ENCODE measurements around the gene METTL24. TPM values are rescaled to one million over a fixed set of nuclear protein-coding genes. Genes with fewer than 3 reads are reported as not detected.
A peak's percentile ranks its signal among the peaks of the same experiment; 100 is the strongest.

The METTL24 gene
- total and polyA plus RNA-seq, 10 of the 15 experiments (the other 5 are each of a cell fraction or from before 2014, with no cell fraction given): 0.20 TPM; not detected in 9

DNA sequence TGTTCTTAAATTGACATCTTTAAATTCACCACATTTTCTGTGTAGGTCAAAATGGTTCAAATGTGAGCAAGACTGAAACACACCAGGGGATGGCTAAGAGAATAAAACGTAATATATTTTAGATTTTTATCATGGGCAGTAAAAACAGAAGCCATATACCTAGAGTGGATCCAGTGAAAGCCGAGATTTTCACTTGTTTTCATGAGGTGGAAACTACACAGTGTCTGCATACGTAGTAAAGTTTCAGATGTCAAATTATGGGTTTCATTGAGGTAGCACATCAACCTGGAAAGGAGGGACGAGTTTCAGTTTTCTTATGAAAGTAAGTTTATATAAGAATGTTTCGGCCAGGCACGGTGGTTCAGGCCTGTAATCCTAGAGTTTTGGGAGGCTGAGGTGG, 25.9 kb downstream of the METTL24 start:
- in situ Hi-C loops (cut with MboI): no loop called here

More for the DNA sequence above, 25.9 kb downstream of the METTL24 start:
- no peaks in the 10 kb centered on the region for H3K4me1 ChIP-seq (ENCODE audit: control insufficient read depth, insufficient read depth, low read length)
- H3K9me3 ChIP-seq (replicated peaks; ENCODE audit: control insufficient read depth, insufficient read depth, low read length): no peaks in the 10 kb centered on the region
- POLR2A ChIA-PET: interaction anchor here (0.6 kb wide), 1 partner anchor 415 kb away, joined by 3 read pairs; no protein-coding TSS in a partner anchor
- SMC1A ChIA-PET (ENCODE audit: uncharacterized antibody, unreplicated experiment): no interaction called here
- WGBS (ENCODE audit: insufficient coverage, insufficient replicate concordance, low lambda C conversion rate, missing lambda C conversion rate): 7% methylated on average over 6 of the region's 6 CpGs
- peak; percentile 73 for ATAC-seq
- no TSS peak for BruUV-seq (replicated peaks)
- no peaks in the 10 kb centered on the region for H3K36me3 ChIP-seq (ENCODE audit: control insufficient read depth in 2 of 2, insufficient read depth in 2 of 2, low read length in 1 of 2)
- intact Hi-C loops (cut with micrococcal nuclease; ENCODE audit: unreplicated experiment): no loop called here
- DNase-seq (ENCODE audit: low read depth, low spot score): no peak
- H4K20me1 ChIP-seq (ENCODE audit: control insufficient read depth, insufficient read depth): no peaks in the 10 kb centered on the region; the same call in 1 of the 2 replicates
- FAIRE-seq: peak; percentile 66
- CTCF ChIA-PET: no interaction called here
- TF ChIP-seq, protein P1, sequence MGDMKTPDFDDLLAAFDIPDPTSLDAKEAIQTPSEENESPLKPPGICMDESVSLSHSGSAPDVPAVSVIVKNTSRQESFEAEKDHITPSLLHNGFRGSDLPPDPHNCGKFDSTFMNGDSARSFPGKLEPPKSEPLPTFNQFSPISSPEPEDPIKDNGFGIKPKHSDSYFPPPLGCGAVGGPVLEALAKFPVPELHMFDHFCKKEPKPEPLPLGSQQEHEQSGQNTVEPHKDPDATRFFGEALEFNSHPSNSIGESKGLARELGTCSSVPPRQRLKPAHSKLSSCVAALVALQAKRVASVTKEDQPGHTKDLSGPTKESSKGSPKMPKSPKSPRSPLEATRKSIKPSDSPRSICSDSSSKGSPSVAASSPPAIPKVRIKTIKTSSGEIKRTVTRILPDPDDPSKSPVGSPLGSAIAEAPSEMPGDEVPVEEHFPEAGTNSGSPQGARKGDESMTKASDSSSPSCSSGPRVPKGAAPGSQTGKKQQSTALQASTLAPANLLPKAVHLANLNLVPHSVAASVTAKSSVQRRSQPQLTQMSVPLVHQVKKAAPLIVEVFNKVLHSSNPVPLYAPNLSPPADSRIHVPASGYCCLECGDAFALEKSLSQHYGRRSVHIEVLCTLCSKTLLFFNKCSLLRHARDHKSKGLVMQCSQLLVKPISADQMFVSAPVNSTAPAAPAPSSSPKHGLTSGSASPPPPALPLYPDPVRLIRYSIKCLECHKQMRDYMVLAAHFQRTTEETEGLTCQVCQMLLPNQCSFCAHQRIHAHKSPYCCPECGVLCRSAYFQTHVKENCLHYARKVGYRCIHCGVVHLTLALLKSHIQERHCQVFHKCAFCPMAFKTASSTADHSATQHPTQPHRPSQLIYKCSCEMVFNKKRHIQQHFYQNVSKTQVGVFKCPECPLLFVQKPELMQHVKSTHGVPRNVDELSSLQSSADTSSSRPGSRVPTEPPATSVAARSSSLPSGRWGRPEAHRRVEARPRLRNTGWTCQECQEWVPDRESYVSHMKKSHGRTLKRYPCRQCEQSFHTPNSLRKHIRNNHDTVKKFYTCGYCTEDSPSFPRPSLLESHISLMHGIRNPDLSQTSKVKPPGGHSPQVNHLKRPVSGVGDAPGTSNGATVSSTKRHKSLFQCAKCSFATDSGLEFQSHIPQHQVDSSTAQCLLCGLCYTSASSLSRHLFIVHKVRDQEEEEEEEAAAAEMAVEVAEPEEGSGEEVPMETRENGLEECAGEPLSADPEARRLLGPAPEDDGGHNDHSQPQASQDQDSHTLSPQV (IDR thresholded peaks at IDR 0.05): no peak
- no peak for TF ChIP-seq NRF1 (conservative IDR thresholded peaks at IDR 0.05; ENCODE audit: low read depth, low read length)
- TF ChIP-seq, protein P2, sequence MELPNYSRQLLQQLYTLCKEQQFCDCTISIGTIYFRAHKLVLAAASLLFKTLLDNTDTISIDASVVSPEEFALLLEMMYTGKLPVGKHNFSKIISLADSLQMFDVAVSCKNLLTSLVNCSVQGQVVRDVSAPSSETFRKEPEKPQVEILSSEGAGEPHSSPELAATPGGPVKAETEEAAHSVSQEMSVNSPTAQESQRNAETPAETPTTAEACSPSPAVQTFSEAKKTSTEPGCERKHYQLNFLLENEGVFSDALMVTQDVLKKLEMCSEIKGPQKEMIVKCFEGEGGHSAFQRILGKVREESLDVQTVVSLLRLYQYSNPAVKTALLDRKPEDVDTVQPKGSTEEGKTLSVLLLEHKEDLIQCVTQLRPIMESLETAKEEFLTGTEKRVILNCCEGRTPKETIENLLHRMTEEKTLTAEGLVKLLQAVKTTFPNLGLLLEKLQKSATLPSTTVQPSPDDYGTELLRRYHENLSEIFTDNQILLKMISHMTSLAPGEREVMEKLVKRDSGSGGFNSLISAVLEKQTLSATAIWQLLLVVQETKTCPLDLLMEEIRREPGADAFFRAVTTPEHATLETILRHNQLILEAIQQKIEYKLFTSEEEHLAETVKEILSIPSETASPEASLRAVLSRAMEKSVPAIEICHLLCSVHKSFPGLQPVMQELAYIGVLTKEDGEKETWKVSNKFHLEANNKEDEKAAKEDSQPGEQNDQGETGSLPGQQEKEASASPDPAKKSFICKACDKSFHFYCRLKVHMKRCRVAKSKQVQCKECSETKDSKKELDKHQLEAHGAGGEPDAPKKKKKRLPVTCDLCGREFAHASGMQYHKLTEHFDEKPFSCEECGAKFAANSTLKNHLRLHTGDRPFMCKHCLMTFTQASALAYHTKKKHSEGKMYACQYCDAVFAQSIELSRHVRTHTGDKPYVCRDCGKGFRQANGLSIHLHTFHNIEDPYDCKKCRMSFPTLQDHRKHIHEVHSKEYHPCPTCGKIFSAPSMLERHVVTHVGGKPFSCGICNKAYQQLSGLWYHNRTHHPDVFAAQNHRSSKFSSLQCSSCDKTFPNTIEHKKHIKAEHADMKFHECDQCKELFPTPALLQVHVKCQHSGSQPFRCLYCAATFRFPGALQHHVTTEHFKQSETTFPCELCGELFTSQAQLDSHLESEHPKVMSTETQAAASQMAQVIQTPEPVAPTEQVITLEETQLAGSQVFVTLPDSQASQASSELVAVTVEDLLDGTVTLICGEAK (IDR thresholded peaks at IDR 0.05; ENCODE audit: borderline replicate concordance): no peak
- no peak for TF ChIP-seq SREBF2 (IDR thresholded peaks at IDR 0.05; ENCODE audit: low read length)
- TF ChIP-seq LARP7 (IDR thresholded peaks at IDR 0.05): no peak
- TF ChIP-seq, protein P3, sequence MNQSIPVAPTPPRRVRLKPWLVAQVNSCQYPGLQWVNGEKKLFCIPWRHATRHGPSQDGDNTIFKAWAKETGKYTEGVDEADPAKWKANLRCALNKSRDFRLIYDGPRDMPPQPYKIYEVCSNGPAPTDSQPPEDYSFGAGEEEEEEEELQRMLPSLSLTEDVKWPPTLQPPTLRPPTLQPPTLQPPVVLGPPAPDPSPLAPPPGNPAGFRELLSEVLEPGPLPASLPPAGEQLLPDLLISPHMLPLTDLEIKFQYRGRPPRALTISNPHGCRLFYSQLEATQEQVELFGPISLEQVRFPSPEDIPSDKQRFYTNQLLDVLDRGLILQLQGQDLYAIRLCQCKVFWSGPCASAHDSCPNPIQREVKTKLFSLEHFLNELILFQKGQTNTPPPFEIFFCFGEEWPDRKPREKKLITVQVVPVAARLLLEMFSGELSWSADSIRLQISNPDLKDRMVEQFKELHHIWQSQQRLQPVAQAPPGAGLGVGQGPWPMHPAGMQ (IDR thresholded peaks at IDR 0.05; ENCODE audit: borderline replicate concordance): no peak
- TF ChIP-seq POU2F2 (IDR thresholded peaks at IDR 0.05; ENCODE audit: borderline replicate concordance, low read depth, low read length): no peak
- no peak for TF ChIP-seq RELA (IDR thresholded peaks at IDR 0.05; ENCODE audit: borderline replicate concordance, partially characterized antibody)
- no peak for TF ChIP-seq HDAC6 (IDR thresholded peaks at IDR 0.05; ENCODE audit: unreplicated experiment)
- no peak for TF ChIP-seq SMAD1 (IDR thresholded peaks at IDR 0.05; ENCODE audit: low read depth, partially characterized antibody)
- TF ChIP-seq ZNF24 (IDR thresholded peaks at IDR 0.05): no peak
- RAD21 ChIA-PET (ENCODE audit: unreplicated experiment): no interaction called here
- no peaks in the 10 kb centered on the region for H3K79me2 ChIP-seq (ENCODE audit: control insufficient read depth, insufficient read depth, low read length)
- H3K9ac ChIP-seq (ENCODE audit: control insufficient read depth, insufficient read depth, low read length): no peak overlapping the region
- H3K4me3 ChIP-seq: no peak overlapping the region
- H3K27ac ChIP-seq (ENCODE audit: control insufficient read depth, insufficient read depth): no peak overlapping the region
- no peak overlapping the region for H2AFZ ChIP-seq (ENCODE audit: control insufficient read depth, low read depth, low read length)
- no peaks in the 10 kb centered on the region; a peak in 1 of 4 replicates for H3K27me3 ChIP-seq (replicated peaks in 1 of 2; ENCODE audit: control insufficient read depth in 2 of 2, insufficient read depth in 2 of 2, low read length in 1 of 2)
- no peak overlapping the region for H3K4me2 ChIP-seq (ENCODE audit: control insufficient read depth, insufficient read depth)

Data from GM12878 (cell line).